ENCODE results near the gene C2orf68. TPM values are rescaled to one million over a fixed set of nuclear protein-coding genes. Genes with fewer than 3 reads are reported as not detected.

The C2orf68 gene
- total RNA-seq, 1 donor from 2014 or later = 21.3 TPM

DNA sequence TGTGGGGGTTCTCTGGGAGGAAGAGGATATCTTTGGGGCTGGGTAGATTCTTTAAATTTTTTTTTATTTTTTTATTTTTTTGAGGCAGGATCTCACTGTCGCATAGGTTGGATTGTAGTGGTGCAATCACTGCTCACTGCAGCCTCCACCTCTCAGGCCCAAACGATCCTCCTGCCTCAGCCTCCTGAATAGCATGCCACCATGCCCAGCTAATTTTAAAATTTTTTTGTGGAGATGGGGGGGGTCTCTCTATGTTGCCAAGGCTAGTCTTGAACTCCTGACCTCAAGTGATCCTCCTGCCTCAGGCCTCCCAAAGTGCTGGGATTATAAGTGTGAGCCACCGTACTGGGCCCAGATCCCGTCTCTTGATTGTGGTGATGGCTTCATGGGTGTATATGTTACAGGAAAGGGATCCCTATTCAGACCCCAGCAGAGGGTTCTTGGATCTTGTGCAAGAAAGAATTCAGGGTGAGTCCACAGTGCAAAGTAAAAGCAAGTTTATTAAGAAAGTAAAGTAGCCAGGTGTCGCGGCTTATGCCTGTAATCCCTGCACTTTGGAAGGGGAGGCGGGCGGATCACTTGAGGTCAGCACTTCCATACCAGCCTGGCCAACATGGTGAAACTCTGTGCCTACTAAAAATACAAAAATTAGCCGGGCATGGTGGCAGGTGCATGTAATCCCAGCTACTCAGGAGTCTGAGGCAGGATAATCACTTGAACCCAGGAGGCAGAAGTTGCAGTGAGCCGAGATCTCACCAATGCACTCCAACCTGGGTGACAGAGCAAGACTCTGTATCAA is 2.0 kb upstream of the C2orf68 start:
- TF ChIP-seq, protein P1, sequence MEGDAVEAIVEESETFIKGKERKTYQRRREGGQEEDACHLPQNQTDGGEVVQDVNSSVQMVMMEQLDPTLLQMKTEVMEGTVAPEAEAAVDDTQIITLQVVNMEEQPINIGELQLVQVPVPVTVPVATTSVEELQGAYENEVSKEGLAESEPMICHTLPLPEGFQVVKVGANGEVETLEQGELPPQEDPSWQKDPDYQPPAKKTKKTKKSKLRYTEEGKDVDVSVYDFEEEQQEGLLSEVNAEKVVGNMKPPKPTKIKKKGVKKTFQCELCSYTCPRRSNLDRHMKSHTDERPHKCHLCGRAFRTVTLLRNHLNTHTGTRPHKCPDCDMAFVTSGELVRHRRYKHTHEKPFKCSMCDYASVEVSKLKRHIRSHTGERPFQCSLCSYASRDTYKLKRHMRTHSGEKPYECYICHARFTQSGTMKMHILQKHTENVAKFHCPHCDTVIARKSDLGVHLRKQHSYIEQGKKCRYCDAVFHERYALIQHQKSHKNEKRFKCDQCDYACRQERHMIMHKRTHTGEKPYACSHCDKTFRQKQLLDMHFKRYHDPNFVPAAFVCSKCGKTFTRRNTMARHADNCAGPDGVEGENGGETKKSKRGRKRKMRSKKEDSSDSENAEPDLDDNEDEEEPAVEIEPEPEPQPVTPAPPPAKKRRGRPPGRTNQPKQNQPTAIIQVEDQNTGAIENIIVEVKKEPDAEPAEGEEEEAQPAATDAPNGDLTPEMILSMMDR (IDR thresholded peaks at IDR 0.05) = no peak
- peak overlapping the region; percentile 12 for H3K27ac Mint-ChIP-seq (ENCODE audit: unreplicated experiment)
- no peak for DNase-seq (ENCODE audit: low spot score)
- peaks cover 31% of the 10 kb centered on the region for H3K4me1 Mint-ChIP-seq (ENCODE audit: low read depth)
- H3K4me3 Mint-ChIP-seq (ENCODE audit: unreplicated experiment) = no peak overlapping the region
- no peaks in the 10 kb centered on the region for H3K9me3 Mint-ChIP-seq (ENCODE audit: low read depth)
- H3K36me3 Mint-ChIP-seq (ENCODE audit: low read depth) = peaks cover 1% of the 10 kb centered on the region
- H3K27me3 Mint-ChIP-seq (ENCODE audit: low read depth) = no peaks in the 10 kb centered on the region

DNA sequence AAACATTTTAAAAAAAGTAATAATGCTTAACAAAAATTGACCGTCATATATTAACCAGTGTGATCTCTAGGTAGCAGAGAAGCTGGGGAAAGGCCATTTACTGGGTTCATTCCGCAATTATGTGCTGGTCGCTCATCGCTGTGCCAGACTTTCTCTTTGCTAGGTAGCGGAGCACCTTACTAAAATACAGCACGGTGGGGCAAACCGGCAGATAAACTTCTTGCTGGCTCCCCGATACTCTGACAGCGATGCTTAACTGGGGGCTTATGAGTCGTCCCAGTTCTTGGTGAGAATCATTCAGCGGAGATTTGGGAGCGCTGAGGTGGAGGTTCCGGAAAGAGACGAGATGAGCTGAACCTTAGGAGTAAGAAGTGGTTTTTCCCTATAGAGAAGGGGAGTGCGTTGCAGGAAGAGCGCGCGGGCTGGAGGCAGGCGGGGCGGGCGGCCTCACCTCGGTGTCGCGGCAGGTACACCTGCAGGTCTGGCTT is 605 bp downstream of the C2orf68 start:
- peaks cover 42% of the 10 kb centered on the region for H3K4me1 Mint-ChIP-seq (ENCODE audit: low read depth)

GRCh38 chr2:85607268-85608215 is 4.3 kb downstream of the C2orf68 start:
- Mint-ChIP-seq H3K36me3 (ENCODE audit: low read depth) (peaks cover 5% of the 10 kb centered on the region), H3K9me3 (ENCODE audit: low read depth) (no peaks in the 10 kb centered on the region), H3K4me3 (ENCODE audit: unreplicated experiment) (no peak overlapping the region), H3K4me1 (ENCODE audit: low read depth) (peaks cover 70% of the 10 kb centered on the region), H3K27me3 (ENCODE audit: low read depth) (no peaks in the 10 kb centered on the region), H3K27ac (ENCODE audit: unreplicated experiment) (peak overlapping the region; percentile 74)
- TF ChIP-seq, protein P1 (IDR thresholded peaks at IDR 0.05) = no peak
- DNase-seq (ENCODE audit: low spot score) = no peak

More for the DNA sequence above, 605 bp downstream of the C2orf68 start:
- DNase-seq (ENCODE audit: low spot score) = no peak
- TF ChIP-seq, protein P1 (IDR thresholded peaks at IDR 0.05) = no peak
- no peaks in the 10 kb centered on the region for H3K9me3 Mint-ChIP-seq (ENCODE audit: low read depth)
- no peaks in the 10 kb centered on the region for H3K27me3 Mint-ChIP-seq (ENCODE audit: low read depth)
- peak overlapping the region; percentile 82 for H3K4me3 Mint-ChIP-seq (ENCODE audit: unreplicated experiment)
- peaks cover 5% of the 10 kb centered on the region for H3K36me3 Mint-ChIP-seq (ENCODE audit: low read depth)
- H3K27ac Mint-ChIP-seq (ENCODE audit: unreplicated experiment) = peak overlapping the region; percentile 76

- peak overlapping the region; percentile 11 for H3K4me3 Mint-ChIP-seq (ENCODE audit: unreplicated experiment)
- peaks cover 75% of the 10 kb centered on the region for H3K4me1 Mint-ChIP-seq (ENCODE audit: low read depth)
- no peaks in the 10 kb centered on the region for H3K9me3 Mint-ChIP-seq (ENCODE audit: low read depth)
- no peak for DNase-seq (ENCODE audit: low spot score)
- peaks cover 5% of the 10 kb centered on the region for H3K36me3 Mint-ChIP-seq (ENCODE audit: low read depth)
- H3K27ac Mint-ChIP-seq (ENCODE audit: unreplicated experiment) = peak overlapping the region; percentile 89
- TF ChIP-seq, protein P1 (IDR thresholded peaks at IDR 0.05) = no peak
- H3K27me3 Mint-ChIP-seq (ENCODE audit: low read depth) = no peaks in the 10 kb centered on the region
These were observed 5.8 kb downstream of the C2orf68 start for GRCh38 chr2:85606116-85606455.
